Esophagus muscularis mucosa (tissue), 3 donors: ENCODE measurements around the gene F13A1.

Source experiments
- POLR2A ChIP-seq: fragments of 450-650 bp; IDR thresholded peaks from one replicate; pipeline ENCODE4 v1.6.1; 2017; ENCODE audit warnings: antibody characterized with exemption, moderate library complexity, mild to moderate bottlenecking, low read depth
- POLR2AphosphoS5 ChIP-seq, 2 donors: sonication (generic); formaldehyde crosslinking; IDR thresholded peaks; one replicate each; pipeline ENCODE4 v1.6.1; 2017; ENCODE audit warnings: antibody characterized with exemption in 2 of 2
- TF ChIP-seq, protein P1 (sequence below), 3 experiments: fragments of 200-600 bp in 2 of 3; fragments of 450-650 bp in 1 of 3; sonication (generic) in 2 of 3; IDR thresholded peaks; one replicate each; pipeline ENCODE4 v1.5.1; 2017 to 2019; ENCODE audit warnings: antibody characterized with exemption in 3 of 3, mild to moderate bottlenecking in 2 of 3, moderate library complexity in 1 of 3

- TF ChIP-seq, protein P1, sequence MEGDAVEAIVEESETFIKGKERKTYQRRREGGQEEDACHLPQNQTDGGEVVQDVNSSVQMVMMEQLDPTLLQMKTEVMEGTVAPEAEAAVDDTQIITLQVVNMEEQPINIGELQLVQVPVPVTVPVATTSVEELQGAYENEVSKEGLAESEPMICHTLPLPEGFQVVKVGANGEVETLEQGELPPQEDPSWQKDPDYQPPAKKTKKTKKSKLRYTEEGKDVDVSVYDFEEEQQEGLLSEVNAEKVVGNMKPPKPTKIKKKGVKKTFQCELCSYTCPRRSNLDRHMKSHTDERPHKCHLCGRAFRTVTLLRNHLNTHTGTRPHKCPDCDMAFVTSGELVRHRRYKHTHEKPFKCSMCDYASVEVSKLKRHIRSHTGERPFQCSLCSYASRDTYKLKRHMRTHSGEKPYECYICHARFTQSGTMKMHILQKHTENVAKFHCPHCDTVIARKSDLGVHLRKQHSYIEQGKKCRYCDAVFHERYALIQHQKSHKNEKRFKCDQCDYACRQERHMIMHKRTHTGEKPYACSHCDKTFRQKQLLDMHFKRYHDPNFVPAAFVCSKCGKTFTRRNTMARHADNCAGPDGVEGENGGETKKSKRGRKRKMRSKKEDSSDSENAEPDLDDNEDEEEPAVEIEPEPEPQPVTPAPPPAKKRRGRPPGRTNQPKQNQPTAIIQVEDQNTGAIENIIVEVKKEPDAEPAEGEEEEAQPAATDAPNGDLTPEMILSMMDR (IDR thresholded peaks at IDR 0.05): no peak
- no peak for TF ChIP-seq POLR2A
- TF ChIP-seq POLR2AphosphoS5 (IDR thresholded peaks at IDR 0.05): no peak
Observed at GRCh38 chr6:6312901-6313441, 7.5 kb downstream of the F13A1 start.
